Peyer's patch (tissue), 4 donors: ENCODE measurements around the gene MGA. TPM values are rescaled to one million over a fixed set of nuclear protein-coding genes. Genes with fewer than 3 reads are reported as not detected.

Source experiments
- DNase-seq, 3 donors: peaks; one replicate each; pipeline ENCODE4 v3.0.0-alpha.2; 2017 to 2019
- H3K27ac ChIP-seq, 4 donors: fragments of 200-600 bp; sonication (generic); one replicate each; pipeline ENCODE4 v1.5.1; 2016 to 2019
- H3K27me3 ChIP-seq, 2 donors: fragments of 200-600 bp; sonication (generic); one replicate each; pipeline ENCODE4 v1.5.1; 2019
- H3K36me3 ChIP-seq, 3 donors: fragments of 200-600 bp; sonication (generic); one replicate each; pipeline ENCODE4 v1.5.1; 2016 to 2019
- H3K4me1 ChIP-seq, 4 donors: fragments of 200-600 bp; sonication (generic); one replicate each; pipeline ENCODE4 v1.5.1; 2016 to 2019
- H3K4me3 ChIP-seq, 4 donors: fragments of 200-600 bp; sonication (generic); 1 replicate in 3 of 4; 2 replicates in 1 of 4; pipeline ENCODE4 v1.5.1; 2016 to 2019; ENCODE audit warnings: mild to moderate bottlenecking in 1 of 4
- H3K9me3 ChIP-seq, 4 donors: fragments of 200-600 bp; sonication (generic); one replicate each; pipeline ENCODE4 v1.5.1; 2016 to 2019; ENCODE audit warnings: mild to moderate bottlenecking in 1 of 4
- POLR2A ChIP-seq, 2 donors: fragments of 450-650 bp; IDR thresholded peaks; one replicate each; pipeline ENCODE4 v1.5.1; 2017; ENCODE audit warnings: antibody characterized with exemption in 2 of 2, mild to moderate bottlenecking in 2 of 2, moderate library complexity in 2 of 2
- total RNA-seq, 4 donors: library from RNA; depleted of rRNA; stranded (reverse); fragments of >200 nt; gene quantifications; one replicate each; pipeline ENCODE4 v1.1.0, GENCODE V29; 2016
- TF ChIP-seq, protein P1 (sequence below), 6 experiments: fragments of 450-650 bp in 4 of 6; fragments of 200-600 bp in 2 of 6; sonication (generic) in 1 of 6; IDR thresholded peaks; one replicate each; pipeline ENCODE4 v1.5.1; 2017 to 2019; ENCODE audit warnings: antibody characterized with exemption in 6 of 6, mild to moderate bottlenecking in 3 of 6, moderate library complexity in 1 of 6

The MGA gene
- total RNA-seq, 4 donors from 2014 or later: 39.7 to 143 (median 69.8) TPM

DNA sequence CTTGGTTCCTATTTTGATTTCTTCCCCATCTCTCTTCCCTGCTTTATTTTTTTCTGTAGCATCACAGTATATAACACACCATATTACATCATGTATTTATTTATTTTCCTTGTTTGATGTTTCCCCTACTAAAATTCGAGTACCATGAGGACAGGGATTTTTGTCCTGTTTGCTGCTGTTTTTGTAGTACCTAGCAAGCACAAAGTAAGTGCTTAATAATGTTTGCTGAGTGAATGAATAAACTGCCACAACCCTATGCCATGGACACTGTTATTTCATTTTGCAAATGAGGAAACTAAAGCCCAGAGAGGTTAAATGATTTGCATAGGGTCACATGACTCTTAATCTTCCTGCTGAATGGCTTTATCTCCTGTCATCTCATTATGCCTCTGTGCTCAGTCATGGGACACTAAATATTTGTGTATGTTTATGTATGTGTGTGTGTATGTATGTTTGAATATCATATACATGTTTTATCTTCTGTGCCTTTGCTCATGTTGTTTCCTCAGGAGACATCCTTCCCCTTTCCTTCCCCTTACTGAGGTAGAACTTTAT lies 26.1 kb upstream of the MGA start:
- Histone ChIP-seq H3K27me3 (no peaks in the 10 kb centered on the region), H3K27ac (no peak overlapping the region), H3K4me1 (peaks cover 0 to 5% (median 0%) of the 10 kb centered on the region in 4 donors), H3K36me3 (no peaks in the 10 kb centered on the region), H3K9me3 (no peaks in the 10 kb centered on the region), H3K4me3 (no peak overlapping the region)
- no peak for DNase-seq
- TF ChIP-seq, protein P1, sequence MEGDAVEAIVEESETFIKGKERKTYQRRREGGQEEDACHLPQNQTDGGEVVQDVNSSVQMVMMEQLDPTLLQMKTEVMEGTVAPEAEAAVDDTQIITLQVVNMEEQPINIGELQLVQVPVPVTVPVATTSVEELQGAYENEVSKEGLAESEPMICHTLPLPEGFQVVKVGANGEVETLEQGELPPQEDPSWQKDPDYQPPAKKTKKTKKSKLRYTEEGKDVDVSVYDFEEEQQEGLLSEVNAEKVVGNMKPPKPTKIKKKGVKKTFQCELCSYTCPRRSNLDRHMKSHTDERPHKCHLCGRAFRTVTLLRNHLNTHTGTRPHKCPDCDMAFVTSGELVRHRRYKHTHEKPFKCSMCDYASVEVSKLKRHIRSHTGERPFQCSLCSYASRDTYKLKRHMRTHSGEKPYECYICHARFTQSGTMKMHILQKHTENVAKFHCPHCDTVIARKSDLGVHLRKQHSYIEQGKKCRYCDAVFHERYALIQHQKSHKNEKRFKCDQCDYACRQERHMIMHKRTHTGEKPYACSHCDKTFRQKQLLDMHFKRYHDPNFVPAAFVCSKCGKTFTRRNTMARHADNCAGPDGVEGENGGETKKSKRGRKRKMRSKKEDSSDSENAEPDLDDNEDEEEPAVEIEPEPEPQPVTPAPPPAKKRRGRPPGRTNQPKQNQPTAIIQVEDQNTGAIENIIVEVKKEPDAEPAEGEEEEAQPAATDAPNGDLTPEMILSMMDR (IDR thresholded peaks at IDR 0.05): no peak
- no peak for TF ChIP-seq POLR2A (IDR thresholded peaks at IDR 0.05)

DNA sequence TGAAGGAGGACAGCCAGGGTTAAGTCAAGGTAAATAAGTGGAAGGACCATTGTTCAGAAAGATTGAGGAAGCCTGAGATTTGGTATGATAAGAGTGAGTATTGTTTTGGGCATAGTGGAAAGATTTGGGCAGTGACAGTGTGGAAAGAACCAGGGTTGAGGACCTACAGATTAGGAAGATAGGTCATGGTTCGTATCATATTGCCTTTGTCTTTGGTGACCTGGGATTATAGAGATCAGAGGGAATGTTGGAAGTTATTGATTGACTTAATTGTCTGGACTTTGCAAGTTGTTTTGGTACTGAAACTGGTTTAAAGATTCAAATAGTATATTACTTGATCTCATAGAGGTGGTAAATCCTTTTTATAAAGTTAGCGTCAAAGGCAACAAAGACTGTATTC lies 23.1 kb upstream of the MGA start:
- TF ChIP-seq, protein P1 (IDR thresholded peaks at IDR 0.05): no peak
- no peak for TF ChIP-seq POLR2A (IDR thresholded peaks at IDR 0.05)
- H3K36me3 ChIP-seq: no peaks in the 10 kb centered on the region
- H3K9me3 ChIP-seq: no peaks in the 10 kb centered on the region
- H3K4me3 ChIP-seq: no peak overlapping the region
- no peak for DNase-seq
- H3K27ac ChIP-seq: no peak overlapping the region
- H3K27me3 ChIP-seq: no peaks in the 10 kb centered on the region
- no peaks in the 10 kb centered on the region for H3K4me1 ChIP-seq

DNA sequence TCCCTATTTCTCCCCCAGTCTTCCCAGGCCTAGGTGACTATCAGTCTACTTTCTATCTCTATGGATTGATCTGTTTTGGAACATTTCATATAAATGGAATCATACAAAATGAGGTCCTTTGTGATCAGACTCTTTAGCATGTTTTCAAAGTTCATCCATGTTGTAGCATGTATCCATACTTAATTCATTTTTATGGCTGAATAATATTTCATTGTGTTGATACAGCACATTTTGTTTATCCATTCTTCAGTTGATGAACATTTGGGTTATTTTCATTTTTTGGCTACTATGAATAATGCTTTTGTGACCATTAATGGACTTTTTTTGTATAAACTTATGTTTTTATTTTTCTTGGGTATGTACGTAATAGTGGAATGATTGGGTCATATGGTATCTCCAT lies 19.2 kb upstream of the MGA start:
- TF ChIP-seq, protein P1 (IDR thresholded peaks at IDR 0.05): no peak
- TF ChIP-seq POLR2A (IDR thresholded peaks at IDR 0.05): no peak
- H3K27ac ChIP-seq: no peak overlapping the region
- DNase-seq: no peak

DNA sequence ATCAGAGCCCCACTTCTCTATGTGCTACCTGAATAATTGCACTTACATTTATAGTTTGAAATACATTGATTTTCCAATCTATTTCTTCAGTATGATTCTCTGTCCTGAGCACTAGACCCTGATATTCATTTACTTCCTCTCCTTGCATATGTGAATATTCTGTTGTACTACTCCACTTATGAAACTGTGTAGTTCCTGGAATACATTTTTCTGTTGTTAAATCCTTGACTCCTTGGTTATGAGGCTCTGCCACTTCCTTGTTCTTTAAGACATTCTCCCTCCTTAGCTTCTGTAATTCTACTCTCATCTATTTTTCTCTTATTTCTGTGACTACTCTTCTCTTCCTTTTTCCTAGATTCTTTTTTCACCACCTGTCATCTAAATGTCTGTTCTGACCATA lies 12.9 kb upstream of the MGA start:
- no peaks in the 10 kb centered on the region for H3K9me3 ChIP-seq
- TF ChIP-seq POLR2A (IDR thresholded peaks at IDR 0.05): no peak
- TF ChIP-seq, protein P1 (IDR thresholded peaks at IDR 0.05): no peak

More for the DNA sequence above, 19.2 kb upstream of the MGA start:
- H3K4me1 ChIP-seq: no peaks in the 10 kb centered on the region
- no peaks in the 10 kb centered on the region for H3K9me3 ChIP-seq
- H3K27me3 ChIP-seq: no peaks in the 10 kb centered on the region
- no peaks in the 10 kb centered on the region for H3K36me3 ChIP-seq
- H3K4me3 ChIP-seq: no peak overlapping the region

DNA sequence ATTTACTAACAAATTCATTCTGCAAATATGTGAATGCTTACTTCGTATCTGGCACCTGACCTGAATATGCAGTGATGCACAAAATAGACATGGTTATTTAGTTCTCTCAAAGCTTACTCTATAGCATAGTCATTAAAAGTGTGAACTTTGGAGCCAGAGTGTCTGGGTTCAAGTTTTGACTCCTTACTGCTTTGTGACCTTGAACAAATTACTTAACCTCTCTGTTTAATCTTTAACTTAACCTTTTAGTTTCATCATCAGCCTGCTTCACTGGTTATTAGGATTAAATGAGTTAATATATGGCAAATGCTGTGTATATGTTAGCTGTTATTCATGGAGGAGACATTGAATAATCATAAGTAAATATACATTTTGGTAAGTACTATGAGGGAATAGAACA lies 12.1 kb upstream of the MGA start:
- H3K27ac ChIP-seq: no peak overlapping the region
- H3K27me3 ChIP-seq: no peaks in the 10 kb centered on the region
- TF ChIP-seq, protein P1 (IDR thresholded peaks at IDR 0.05): no peak
- TF ChIP-seq POLR2A (IDR thresholded peaks at IDR 0.05): no peak
- no peaks in the 10 kb centered on the region for H3K36me3 ChIP-seq
- no peak for DNase-seq
- no peaks in the 10 kb centered on the region for H3K4me1 ChIP-seq
- H3K9me3 ChIP-seq: no peaks in the 10 kb centered on the region
- no peak overlapping the region for H3K4me3 ChIP-seq

More for the DNA sequence above, 12.9 kb upstream of the MGA start:
- Histone ChIP-seq H3K36me3 (no peaks in the 10 kb centered on the region), H3K4me1 (no peaks in the 10 kb centered on the region), H3K4me3 (no peak overlapping the region), H3K27me3 (no peaks in the 10 kb centered on the region), H3K27ac (no peak overlapping the region)
- DNase-seq: no peak

DNA sequence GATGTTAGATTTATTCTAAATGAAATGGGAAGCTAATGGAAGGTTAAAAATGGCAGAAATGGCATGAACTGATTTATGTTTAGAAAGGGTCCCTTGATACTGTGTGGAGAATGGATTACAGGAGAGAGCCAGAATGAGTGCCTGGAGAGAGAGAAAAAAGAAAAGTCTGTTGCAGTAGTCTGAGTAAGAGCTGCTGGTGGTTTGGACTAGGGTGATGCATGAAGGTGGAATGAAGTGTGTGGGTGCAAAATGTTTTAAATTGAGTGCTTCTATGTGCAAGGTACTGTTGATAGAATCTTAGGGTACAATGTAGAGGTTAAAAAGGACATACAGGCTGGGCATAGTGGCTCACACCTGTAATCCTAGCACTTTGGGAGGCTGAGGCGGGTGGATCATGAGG lies 11.4 kb upstream of the MGA start:
- no peak for TF ChIP-seq POLR2A (IDR thresholded peaks at IDR 0.05)
- TF ChIP-seq, protein P1 (IDR thresholded peaks at IDR 0.05): no peak
- no peak for DNase-seq
- Histone ChIP-seq H3K27ac (no peak overlapping the region), H3K4me1 (no peaks in the 10 kb centered on the region), H3K36me3 (no peaks in the 10 kb centered on the region), H3K9me3 (no peaks in the 10 kb centered on the region), H3K27me3 (no peaks in the 10 kb centered on the region), H3K4me3 (no peak overlapping the region)
